ENCODE data around the gene BTBD19. TPM values are rescaled to one million over a fixed set of nuclear protein-coding genes. Genes with fewer than 3 reads are reported as not detected.

The BTBD19 gene
- total RNA-seq, 2 donors from 2014 or later: 18.8 to 53.6 TPM

DNA sequence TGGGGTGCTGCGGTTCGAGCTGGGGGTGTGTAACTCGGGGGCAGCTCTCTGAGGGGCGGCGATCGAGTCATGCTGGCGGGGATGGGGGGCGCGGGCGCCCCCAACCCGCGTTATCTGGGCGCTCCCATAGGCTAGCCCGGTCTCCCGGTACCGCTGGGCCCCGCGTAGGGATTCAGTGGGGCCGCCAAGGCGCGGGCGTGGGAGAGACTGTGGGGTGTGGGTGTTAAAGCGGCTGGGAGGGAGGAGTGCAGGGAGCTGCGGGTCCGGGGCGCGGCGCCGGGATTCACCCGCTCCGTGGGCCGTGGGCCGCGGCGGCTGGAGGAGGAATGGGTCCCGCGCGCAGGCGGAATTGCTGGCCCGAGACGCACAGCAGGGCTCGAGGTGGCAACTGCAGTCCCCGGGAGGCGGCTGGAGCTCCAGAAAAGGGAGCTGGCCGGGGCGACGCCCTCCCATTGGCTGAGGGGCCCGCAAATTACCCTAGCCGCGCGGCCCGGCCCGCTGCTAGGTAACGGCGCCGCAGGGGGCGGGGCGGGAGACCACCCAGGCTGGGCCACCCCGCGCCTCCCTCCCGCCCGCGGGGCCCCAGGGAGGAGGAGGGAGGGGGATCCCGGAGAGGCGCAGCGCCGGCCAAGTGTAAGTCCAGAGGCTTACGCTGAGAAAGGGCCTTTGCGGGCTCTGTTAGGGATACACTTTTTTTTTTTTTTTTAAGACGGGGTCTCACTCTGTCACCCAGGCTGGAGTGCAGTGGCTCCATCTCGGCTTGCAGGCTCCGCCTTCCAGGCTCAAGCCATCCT, 34.7 kb downstream of the BTBD19 start, which contains the start of gene PTCH2:
PTCH2 (minus strand) TSS at position 392 of the 794 bp plus-strand sequence; CDS start at position 71, 321 bp downstream.
- ATAC-seq (ENCODE audit: insufficient number of reproducible peaks, low FRiP score, low read depth) (peak; percentile 47), DNase-seq (ENCODE audit: low spot score) (no peak)
- H3K36me3 ChIP-seq: no peaks in the 10 kb centered on the region
- no peaks in the 10 kb centered on the region for H3K9me3 ChIP-seq
- H3K27ac ChIP-seq: peak within 1 kb of the TSS in 1 of 2 donors; percentile 24
- TF ChIP-seq, protein P1, sequence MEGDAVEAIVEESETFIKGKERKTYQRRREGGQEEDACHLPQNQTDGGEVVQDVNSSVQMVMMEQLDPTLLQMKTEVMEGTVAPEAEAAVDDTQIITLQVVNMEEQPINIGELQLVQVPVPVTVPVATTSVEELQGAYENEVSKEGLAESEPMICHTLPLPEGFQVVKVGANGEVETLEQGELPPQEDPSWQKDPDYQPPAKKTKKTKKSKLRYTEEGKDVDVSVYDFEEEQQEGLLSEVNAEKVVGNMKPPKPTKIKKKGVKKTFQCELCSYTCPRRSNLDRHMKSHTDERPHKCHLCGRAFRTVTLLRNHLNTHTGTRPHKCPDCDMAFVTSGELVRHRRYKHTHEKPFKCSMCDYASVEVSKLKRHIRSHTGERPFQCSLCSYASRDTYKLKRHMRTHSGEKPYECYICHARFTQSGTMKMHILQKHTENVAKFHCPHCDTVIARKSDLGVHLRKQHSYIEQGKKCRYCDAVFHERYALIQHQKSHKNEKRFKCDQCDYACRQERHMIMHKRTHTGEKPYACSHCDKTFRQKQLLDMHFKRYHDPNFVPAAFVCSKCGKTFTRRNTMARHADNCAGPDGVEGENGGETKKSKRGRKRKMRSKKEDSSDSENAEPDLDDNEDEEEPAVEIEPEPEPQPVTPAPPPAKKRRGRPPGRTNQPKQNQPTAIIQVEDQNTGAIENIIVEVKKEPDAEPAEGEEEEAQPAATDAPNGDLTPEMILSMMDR (IDR thresholded peaks at IDR 0.05): no peak
- H3K4me3 ChIP-seq: peak within 1 kb of the TSS; percentile 82
- H3K27me3 ChIP-seq (replicated peaks; ENCODE audit: insufficient read depth): no peaks in the 10 kb centered on the region
- peaks cover 0 to 6% of the 10 kb centered on the region in 2 donors for H3K4me1 ChIP-seq (ENCODE audit: control insufficient read depth in 1 of 2, low read depth in 2 of 2)

DNA sequence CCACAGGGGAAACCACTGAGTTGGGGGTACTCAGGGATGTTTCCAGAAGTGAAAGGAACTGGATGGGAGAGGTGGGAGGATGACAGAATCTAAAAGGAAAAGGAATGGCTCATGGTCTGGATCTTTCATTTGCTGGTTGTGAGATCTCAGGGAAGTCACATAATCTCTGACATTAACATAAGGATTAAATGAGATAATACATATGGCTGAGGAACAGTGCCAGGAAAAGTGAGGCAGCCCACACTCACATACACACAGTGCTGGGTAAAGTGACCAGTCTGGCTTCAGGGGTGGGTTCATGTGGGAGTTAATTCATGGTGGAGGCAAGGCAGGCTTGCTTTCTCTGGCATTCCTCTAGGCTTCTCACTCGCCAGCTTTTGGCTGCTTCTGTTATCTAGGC, 38.7 kb downstream of the BTBD19 start:
- ATAC-seq (ENCODE audit: insufficient number of reproducible peaks, low FRiP score, low read depth) (no peak), DNase-seq (ENCODE audit: low spot score) (no peak)
- H3K27me3 ChIP-seq (replicated peaks; ENCODE audit: insufficient read depth): no peaks in the 10 kb centered on the region
- H3K27ac ChIP-seq: no peak overlapping the region
- no peak overlapping the region for H3K4me3 ChIP-seq
- H3K4me1 ChIP-seq (ENCODE audit: control insufficient read depth in 1 of 2, low read depth in 2 of 2): peaks cover 0 to 6% of the 10 kb centered on the region in 2 donors
- H3K9me3 ChIP-seq: no peaks in the 10 kb centered on the region
- TF ChIP-seq, protein P1 (IDR thresholded peaks at IDR 0.05): no peak
- H3K36me3 ChIP-seq: no peaks in the 10 kb centered on the region

DNA sequence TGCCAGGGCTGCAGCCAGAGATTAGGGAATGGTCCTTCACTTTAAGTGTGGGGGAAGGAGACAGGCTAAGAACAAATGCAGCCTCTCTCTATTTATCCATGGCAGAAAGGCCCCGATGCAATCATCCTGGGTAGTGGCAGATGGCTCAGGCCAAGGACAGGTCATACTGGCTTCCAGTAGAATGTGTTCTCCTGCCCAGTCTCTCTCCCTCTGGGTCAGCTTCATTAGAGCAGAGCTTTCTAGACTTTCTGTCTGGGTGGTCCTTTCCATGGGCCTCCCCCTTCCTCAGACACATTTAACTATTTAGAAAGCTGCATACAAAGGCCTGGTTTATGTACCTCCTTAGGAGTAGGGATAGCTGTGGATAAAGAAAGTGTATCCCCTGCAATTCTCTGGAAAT, 39.5 kb downstream of the BTBD19 start:
- ATAC-seq (ENCODE audit: insufficient number of reproducible peaks, low FRiP score, low read depth): no peak
- Histone ChIP-seq H3K27ac (no peak overlapping the region), H3K4me3 (no peak overlapping the region), H3K4me1 (ENCODE audit: control insufficient read depth in 1 of 2, low read depth in 2 of 2) (peaks cover 0 to under 1% of the 10 kb centered on the region in 2 donors), H3K27me3 (replicated peaks; ENCODE audit: insufficient read depth) (no peaks in the 10 kb centered on the region), H3K36me3 (no peaks in the 10 kb centered on the region), H3K9me3 (no peaks in the 10 kb centered on the region)
- DNase-seq (ENCODE audit: low spot score): no peak
- TF ChIP-seq, protein P1 (IDR thresholded peaks at IDR 0.05): no peak

DNA sequence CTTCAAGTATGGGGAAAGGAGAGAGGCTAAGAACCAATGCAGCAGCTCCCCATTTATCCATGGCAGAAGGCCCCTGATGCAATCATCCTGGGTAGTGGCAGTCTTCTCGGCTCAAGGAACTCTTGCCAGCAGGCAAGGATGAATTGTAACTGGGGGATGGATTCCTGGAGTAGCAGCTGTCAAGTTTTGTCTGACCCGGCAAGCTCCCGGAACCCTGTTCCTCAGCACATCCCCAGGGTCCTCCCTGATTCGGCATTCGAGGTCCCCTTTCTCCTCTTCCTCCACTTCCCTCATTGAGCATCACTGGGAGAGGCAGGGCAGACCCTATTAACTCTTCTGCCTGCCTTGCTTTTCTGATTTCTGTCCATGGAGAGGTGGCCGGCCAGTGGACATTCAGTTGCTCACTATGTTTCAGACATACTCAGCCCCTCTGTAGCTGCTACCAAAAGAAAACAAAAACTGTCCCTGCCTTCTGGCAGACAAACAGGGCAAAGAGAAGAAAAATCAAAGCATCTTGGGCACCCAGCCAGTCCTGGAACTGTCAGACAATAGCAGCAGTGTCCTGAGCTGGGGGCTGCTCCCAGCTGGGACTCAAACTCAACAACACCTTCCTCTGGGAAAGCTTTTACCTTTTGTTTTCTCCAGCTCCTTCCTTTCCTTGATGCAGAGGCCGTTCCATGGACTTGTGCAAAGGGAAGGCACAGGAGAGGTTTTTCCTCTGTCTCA, 40.3 kb downstream of the BTBD19 start:
- DNase-seq (ENCODE audit: low spot score) (no peak), ATAC-seq (ENCODE audit: insufficient number of reproducible peaks, low FRiP score, low read depth) (no peak)
- H3K36me3 ChIP-seq: no peaks in the 10 kb centered on the region
- no peaks in the 10 kb centered on the region for H3K27me3 ChIP-seq (replicated peaks; ENCODE audit: insufficient read depth)
- no peak overlapping the region for H3K27ac ChIP-seq
- TF ChIP-seq, protein P1 (IDR thresholded peaks at IDR 0.05): no peak
- no peaks in the 10 kb centered on the region for H3K9me3 ChIP-seq
- no peaks in the 10 kb centered on the region for H3K4me1 ChIP-seq (ENCODE audit: control insufficient read depth in 1 of 2, low read depth in 2 of 2)
- no peak overlapping the region for H3K4me3 ChIP-seq

DNA sequence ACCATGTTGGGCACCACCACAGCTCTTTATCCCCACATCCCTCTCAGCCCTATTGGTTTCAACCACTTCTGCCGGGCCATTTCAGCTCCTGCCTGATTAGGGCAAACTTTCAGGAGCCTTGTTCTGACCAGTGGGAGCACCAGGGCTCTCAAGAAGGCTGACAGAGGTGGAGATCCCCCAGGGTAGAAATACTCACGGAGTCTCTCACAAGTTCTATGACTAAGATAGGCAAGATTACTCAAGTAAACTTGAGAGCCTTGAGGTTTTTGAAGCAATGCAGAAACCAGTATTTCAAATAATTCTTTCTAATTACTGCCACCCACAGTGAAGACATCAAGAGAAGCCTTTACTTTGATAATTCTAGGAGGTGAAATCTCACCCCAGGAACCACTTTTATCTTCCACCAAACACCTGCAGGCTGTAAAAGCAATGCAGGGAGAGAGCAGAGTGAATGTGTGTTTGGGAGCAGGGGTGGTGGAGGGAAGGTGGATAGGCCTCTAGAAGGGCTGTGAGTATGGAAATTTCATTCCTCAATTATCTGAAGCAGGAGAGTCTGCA, 41.3 kb downstream of the BTBD19 start:
- DNase-seq (ENCODE audit: low spot score) (no peak), ATAC-seq (ENCODE audit: insufficient number of reproducible peaks, low FRiP score, low read depth) (no peak)
- no peaks in the 10 kb centered on the region for H3K36me3 ChIP-seq
- H3K27ac ChIP-seq: no peak overlapping the region
- TF ChIP-seq, protein P1 (IDR thresholded peaks at IDR 0.05): no peak
- H3K4me3 ChIP-seq: no peak overlapping the region
- H3K4me1 ChIP-seq (ENCODE audit: control insufficient read depth in 1 of 2, low read depth in 2 of 2): no peaks in the 10 kb centered on the region
- H3K27me3 ChIP-seq (replicated peaks; ENCODE audit: insufficient read depth): no peaks in the 10 kb centered on the region
- no peaks in the 10 kb centered on the region for H3K9me3 ChIP-seq
